GM04504 (cell line): ENCODE results near the gene BRD3OS.

Experiments used
- DNase-seq: peaks from one replicate; pipeline ENCODE4 v3.0.0-alpha.2; 2012; ENCODE audit warnings: low read depth

The BRD3OS gene

DNA sequence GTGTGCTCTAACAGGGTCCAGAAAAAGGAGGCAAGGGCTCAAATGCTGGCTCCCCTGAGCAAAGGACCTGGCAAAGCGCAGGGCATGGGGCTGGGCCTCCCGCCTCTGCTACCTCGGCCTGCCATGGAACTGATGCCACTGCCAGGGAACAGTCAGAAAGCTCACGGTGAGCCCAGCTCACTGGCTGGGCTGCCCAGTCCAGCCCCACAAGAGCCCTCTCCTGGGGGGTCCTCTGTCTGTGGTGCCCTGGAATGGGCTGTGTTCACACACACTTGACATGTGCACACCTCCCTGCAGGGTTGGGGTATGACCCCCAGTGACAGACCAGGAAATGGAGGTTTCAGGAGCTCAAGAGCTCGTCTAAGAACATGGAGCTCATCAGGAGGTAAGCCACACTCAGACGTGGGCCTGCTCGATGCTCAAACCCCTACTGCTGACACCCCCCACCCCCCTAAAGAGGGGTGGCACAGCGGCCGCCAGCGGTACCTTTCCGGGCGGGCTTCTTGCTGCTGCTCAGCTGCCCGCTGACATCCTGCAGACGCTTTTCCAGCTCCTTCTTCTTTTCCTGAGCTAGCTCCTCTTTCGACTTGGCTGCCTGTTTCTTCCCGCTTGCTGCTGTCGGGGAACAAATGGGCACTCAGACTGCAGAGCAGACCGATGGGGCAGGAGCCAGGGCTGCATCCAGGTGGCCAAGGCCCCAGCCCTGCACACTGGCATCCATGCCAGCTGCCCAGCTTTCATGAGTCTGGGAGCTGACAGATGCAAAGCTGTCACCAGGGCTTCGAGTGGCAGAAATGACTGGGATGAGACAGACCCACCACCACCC lies 9.1 kb downstream of the BRD3OS start:
- no peak for DNase-seq

DNA sequence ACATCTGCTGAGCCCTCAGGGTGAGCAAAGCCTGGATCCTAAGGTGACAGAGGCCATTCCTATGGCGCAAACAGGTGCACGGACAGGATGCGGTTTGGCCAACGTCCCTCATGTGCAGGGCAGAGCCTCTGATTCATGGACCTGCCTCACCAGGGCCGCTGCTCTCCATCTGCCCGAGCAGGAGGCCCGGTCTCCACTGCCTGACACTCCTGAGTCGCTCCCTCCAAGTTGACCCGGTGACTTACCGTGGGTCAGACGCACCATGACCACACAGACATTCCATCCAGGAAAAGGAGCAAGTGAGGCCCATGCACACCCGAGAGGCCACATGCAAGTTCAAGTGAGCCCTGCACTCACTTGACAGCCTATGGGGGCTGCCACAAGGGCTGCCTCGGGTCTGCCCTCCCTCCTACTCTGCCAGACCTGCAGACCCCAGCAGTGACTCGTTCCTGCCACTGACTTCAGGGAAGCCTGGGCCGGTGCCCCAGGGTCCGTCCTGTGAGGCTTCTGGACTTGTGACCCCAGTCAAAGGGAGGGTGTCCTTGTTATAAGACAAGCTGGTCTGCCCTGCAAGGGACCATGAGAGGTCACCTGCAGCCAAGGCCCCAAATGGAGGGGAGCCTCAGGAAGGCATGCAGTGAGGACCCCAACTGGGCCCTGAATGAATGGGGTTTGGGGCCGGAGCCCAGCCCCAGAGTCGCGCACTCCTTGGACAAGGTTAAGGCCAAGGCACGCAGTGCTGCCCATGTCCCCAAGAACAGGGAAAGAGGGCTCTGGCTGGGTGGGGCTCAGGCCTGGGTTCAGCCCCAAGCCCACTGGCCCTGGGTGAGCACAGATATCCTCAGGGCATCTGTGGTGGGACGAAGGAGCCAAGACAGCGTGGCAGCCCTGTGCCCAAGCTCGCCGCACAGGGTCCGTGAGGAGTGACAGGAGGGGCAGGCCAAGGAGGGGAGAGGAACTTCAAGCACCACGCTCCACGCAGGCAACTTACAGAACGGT lies 10.1 kb downstream of the BRD3OS start:
- no peak for DNase-seq

DNA sequence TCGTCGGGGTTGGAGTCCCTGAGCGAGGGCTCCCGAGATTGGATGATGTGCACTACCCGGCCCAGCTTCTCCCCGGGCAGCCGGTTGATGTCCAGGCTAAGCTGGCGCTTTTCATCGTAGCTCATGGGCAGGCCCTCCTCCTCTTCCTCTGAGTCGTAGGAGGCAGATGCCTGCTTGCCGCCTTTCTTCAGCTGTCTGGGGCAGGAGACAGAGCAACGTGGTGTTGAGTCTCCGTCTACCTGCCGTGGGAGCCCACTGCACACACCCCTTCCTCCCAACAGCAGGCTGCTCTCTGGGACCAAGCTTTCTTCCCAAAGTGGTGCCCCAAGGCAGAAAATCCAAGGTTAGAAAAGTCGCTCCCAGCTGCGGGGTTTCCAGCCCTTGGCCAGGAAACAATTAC lies 10.8 kb downstream of the BRD3OS start:
- no peak for DNase-seq

DNA sequence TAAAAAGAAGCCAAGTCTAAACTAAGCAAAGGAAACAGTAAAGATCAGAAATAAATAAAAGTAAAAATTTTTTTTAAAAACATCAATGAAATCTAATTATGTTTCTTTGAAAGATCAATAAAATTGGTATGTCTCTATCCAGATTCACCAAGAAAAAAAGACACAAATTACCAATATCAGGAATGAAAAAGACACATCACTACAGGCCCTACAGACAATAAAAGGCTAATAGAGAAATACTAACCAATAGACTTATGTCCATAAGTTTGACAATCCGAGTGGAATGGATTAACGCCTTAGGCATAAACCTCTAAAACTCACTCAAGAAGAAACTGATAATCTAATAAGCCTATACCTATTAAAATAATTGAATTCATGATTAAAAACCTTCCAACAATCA lies 12.4 kb downstream of the BRD3OS start:
- no peak for DNase-seq

DNA sequence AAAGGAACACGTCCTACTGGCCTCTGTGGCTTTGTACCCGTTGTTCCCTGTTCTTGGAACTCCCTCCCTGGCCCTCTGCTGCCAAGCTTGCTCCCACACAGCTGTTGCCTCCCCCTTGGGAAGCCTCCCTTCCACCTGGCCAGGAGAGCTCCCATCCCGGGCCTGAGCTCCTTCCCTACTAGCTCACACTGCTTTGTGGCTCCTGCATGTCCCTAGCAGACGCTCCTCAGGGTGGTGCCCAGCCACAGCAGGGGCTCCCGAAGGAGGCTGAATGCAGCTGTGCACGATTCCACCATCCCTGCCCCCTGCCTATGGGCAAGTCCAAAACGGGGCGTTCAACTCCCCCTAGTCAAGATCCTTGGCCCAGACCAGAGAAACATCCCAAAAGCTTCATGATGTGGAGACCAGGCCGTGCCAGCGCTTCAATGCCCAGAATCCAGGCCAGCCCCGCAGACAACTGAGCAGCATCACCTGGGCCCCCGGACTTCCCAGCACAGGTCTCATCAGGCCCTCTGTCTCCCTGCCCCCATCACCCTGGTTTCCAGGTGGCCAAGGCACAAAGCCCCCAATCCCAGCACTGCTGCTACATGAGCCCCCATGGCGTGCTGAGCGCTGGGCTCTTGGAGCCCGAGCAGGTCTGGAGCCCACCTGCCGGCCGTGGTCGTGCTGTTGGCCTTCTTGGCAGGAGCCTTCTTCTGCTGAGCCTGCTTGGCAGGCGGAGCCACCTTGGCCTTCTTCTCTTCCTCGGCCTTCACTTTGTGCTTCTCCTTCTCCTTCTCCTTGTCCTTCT lies 14.3 kb downstream of the BRD3OS start:
- no peak for DNase-seq

DNA sequence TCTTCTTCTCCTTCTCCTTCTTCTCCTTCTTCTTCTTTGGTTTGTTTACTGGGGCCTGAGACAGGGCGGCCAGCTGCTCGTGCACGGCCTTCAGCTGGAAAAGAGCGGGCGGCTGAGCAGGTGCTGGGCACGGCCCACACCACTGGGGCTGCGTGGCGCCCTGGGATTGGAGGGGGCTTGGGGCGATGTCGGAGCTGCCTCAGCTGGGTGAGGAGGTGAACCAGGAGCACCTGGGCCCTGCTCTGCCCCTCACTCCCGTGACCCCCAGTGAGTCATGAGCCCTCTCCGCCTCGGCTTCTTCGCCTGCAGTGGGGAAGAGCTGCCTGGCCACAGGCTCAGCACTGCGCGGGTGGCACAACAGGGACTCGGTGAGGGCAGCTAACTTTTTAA lies 14.9 kb downstream of the BRD3OS start:
- no peak for DNase-seq

DNA sequence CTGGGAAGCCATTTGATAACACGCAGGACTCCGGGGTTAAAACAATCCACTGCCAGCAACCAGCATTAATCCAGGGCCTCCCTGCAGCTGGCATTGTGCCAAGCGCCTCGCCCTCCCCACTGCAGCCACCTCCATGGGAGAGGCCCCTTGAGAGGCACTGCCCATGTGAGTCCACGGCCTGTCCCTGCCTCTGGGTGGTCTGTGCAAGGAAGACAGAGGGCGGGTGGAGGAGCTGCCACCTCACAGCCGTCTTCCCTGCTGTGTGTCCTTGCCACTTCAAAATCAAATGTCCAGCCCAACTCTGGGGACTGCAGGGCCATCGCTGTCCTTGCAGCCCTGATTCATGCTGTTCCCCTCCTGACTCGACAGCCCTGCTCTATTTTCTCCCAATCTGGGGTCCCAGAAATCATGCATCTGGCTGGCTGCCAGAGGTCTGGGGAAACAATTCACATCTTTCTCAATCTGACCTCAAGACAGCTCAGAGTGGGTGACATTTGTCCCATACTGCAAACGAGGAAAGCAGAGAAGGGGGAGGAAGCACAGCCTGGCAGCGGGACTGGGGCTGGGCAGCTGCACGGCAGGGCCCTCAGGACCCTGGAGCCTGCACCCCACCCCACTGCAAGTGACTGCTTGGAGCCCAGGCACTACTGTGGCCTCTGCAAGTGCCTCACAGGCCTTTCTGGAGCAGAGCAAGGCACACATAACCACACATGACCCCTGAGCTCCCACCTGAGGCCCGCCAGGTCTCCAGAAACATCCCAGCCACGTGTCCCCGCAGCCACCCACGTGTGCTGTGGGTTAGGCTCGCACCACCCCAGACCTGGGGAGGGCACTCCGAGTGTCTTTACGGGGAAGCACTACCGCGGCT lies 15.7 kb downstream of the BRD3OS start:
- DNase-seq: no peak

DNA sequence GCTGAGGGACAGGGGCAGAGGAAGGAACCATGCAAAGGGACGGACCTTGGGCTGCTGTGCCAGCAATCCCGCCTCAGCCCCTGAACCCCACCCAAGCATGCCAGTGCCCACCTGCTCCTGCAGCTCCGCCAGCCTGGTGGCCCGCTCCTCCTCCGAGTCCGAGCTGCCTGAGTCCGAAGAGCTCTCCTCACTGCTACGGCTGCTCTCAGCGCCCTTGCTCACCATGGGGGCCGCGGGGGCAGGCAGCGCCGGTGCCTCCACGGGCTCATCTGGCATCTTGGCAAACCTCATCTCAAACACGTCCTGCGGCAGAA lies 16.3 kb downstream of the BRD3OS start:
- no peak for DNase-seq

DNA sequence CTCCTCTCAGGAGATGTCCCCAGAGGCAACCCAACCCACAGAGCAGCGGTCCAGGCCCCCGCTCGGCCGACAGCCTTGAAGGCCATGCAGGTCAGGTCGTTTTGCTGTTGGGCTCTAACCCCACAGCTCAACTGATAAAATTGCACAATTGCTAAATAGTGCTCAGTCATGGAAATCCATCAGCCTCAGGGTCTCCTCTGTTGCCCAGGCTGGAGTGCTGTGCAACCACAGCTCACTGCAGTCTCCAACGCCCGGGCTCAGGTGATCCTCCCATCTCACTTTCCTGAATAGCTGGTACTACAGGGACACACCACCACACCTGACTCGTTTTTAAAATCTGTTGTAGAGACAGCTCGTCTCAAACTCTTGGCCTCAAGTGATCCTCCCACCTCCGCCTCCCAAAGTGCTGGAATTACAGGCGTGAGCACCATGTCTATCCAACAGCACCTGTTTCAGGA lies 18.3 kb downstream of the BRD3OS start:
- no peak for DNase-seq

DNA sequence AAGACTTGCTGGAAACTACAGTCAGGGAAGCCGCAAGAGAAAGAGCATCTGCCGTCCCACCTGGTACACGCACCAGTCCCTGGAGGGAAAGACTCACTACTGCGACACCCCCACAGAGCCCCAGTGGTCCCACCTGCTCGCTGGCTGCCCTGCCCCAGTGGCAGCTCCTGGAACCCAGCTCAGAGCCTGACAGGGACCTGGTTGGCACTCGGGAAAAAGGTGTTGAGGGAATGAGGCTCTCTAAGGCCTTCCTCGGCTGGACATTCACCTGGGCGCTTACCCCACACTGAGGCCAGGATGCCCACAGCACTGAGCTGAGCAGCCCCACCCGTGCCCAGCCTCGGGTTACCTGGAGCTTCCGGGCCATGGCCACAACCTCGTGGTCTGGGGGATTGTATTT lies 19.7 kb downstream of the BRD3OS start:
- no peak for DNase-seq

DNA sequence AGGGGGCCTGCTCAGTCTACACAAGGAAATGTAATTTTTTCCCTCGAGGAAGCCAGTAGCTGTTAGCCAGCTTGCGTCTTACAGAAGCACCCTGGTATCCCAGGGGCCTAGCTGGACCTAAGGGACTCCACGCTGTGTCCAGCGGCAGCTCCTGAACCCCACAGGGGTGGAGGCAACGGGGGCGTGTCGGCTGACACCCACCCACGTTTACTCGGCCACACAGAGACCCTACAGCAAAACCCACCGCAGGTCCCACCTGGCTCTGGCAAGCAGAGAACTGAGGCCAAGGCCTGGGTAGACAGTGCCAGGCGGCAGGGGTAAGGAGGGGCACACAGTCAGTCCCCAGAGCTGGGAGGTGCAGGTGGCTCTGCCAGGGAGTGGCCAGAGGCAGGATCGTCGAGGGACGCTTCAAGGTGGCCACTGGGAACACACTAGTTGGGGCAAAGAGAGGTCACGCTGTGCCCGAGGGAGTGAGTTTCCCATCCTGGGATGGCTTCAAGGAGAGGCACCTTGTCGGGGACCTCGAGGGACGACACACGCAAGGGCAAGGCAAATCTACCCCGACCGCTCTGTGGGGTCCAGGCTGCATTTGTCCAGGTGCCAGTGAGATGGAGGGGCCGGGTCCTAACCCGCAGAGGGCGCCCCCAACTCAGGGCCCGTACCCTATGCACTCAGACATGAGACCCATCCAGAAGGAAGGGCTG lies 20.7 kb downstream of the BRD3OS start:
- DNase-seq: no peak

DNA sequence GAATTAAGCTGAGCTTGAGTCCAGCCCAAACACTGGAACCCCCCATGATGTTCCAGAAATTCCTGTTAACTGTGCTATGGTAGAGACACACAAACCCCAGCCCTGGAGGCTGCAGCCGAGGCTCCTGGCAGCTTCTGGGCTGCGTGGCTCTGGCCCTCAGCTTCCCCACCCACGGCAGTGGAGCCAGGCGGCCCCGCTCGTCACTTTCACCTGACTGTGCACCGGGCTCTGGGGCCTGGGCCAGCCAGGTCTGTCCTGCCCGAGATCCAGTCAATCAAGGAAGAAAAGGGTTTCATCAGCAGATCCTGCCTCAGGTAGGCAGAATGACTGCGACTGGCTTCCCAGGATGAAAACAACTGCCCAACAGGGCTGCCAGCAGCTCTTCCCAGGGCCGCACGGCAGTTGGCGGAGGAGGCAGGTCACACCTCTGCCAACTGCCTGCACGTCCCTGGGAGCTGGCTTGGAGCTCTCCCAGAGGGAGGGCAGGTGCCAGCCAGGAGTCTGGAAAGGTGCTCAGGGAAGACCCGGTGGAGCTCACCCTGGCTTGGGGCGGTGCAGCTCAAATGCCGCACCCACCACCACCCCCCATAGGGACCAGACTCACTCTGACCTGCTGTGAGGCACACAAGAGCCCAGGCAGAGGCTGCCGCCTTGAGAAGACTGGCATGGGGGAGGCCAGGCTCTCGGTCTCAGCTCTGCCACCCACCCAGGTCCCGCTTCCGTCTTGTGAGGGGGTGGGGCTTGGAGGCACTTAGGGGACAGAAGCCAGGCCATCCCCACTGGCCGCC lies 21.8 kb downstream of the BRD3OS start:
- no peak for DNase-seq

DNA sequence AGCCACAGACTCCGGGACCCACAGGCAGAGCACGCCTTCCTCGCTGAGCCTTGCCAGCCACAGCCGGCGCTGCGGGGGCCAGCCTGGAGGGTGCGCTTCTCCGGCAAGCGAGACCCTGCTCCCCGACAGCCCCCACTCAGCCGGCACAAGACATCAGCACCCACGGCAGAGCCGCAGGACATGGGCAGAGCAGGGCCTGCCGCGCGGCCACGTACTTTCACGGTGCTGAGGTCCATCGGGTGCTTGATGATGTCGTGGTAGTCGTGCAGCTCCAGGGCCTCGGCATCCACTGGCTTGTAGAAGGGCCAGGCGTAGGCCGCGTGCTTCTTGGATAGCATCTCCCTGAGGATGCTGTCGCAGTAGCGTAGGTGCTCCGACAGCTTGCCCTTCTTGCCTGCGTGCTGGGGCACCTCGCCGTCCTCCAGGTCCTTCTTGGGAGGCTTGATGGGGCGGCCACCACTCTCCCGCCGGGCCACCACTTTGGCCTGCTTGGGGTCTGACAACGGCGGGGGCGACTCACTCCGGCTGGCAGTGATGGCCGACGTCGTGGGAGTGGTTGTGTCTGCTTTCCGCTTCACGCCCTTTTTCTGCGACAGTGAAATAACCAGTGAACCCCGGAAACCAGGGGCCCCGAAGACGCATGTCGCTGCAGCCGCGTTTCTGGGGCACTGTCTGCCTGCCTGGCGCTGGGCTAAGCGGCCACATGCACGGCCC lies 22.7 kb downstream of the BRD3OS start:
- no peak for DNase-seq

DNA sequence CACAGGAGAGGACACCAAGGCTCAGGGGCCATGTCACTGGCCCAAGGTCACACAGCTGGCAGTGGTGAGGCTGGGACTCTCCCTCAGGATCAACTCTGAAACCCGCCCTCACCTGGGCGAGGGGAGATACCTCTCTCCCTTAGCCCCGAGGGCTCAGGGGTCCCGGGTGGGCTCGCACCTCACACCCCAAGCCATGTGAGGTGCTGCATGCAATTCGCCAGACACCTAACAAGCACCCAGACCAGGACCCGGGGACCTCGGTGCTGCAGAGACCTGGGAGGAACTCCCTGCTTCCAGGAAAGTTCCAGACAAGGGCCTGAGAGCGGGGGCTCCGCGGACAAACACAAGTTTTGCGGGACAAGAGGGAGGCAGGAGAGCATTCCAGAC lies 23.3 kb downstream of the BRD3OS start:
- no peak for DNase-seq

DNA sequence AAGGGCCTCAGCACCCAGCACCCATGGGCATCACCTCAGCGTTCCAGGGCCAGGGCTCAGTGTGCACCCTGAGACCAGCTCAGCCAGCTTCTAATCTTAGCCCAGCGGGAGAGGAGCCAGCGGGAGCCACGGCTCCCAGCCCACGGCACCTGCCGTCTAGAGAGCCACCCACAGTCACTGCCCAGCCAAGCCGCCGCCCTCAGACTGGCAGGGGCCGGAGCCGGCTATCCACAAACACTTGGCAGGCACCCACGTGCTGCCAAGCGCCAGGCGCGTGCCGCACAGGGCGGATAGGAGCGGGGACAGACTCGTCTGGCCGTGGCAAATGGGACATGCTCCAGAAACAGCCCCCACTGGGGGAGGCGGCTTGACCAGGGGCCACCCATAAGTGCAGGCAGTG lies 24.0 kb downstream of the BRD3OS start:
- DNase-seq: no peak

DNA sequence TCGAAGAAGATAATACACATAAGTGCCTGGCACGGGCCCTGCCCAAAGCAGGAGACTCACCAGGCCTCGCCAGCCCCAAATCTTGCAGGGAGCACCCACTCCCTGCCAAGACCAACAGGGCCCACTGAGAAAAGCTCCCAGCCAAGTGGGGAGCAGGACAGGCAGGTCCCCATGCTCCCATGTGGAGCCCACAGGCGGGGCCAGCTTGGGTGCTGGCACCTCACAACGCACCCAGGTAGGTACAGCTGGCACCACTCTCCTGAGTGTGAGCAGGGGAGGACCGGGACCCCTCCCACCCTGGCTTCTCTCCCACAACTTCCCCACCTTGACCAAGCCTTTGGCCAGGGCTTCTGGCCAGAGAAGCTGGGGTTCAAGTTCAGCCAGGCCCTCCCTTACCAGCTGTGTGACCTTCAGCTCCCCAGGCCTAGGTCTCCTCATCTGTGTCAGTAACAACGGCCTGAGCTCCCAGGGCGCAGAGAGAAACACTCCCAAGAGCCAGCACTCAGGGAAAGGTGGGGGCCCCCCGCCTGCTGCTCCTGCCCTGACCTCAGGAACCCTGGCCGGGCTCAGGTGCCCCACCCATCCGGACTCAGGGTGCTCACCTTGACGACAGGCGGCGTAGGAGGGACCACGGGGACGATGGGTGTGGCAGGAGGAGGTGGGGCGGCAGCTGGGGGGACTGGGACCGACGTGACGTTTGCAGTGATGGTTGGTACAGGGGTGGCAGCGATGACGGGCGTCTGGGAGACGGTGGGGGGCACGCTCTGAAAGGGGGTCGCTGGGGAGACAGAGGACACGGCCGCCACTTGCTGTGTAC lies 24.7 kb downstream of the BRD3OS start:
- DNase-seq: no peak

DNA sequence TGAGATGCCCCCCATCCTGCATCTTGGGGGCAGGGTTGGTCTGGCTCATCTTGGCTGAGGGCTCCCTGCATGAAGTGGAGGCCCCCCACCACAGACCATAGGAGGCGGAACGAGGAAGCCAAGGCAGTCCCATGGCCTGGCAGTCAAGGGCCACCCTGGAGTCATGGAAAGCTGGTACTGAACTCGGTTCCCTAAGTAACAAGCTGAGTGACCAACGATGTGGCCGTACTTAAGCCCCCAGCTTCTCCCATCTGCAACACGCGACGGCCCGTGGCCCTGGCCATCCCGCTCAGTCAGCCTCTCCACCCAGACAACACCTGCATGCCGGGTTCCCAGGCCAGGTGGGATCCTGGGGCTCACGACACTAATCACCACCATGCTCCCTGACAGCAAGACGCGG lies 25.4 kb downstream of the BRD3OS start:
- DNase-seq: no peak

DNA sequence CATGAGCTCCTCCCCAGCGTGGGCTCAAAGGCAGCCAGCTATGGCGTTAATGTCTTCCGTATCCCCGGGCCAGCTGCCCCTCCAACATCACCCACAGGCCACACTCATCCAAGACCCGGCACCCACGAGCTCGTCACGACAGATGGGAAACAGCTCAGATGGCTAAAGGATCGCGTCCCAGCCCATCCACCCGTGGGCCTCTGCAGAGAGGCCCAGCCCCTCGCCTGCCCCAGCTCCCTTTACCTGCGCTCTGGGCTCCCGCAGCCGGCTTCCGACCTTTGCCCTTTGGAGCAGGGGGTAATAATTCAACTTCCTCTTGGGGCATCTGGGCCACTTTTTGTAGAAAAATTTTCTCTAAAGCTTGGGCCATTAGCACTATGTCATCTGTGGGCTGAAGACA lies 26.0 kb downstream of the BRD3OS start:
- no peak for DNase-seq
